GM18498 (cell line): ENCODE data around the gene BDH2.

Source experiments
- ATAC-seq: cut with Tn5 transposase; IDR thresholded peaks from one replicate; pipeline ENCODE4 v1.9.1; 2021; ENCODE audit warnings: mild to moderate bottlenecking, moderate library complexity; ENCODE audit not compliant: unreplicated experiment

The BDH2 gene

DNA sequence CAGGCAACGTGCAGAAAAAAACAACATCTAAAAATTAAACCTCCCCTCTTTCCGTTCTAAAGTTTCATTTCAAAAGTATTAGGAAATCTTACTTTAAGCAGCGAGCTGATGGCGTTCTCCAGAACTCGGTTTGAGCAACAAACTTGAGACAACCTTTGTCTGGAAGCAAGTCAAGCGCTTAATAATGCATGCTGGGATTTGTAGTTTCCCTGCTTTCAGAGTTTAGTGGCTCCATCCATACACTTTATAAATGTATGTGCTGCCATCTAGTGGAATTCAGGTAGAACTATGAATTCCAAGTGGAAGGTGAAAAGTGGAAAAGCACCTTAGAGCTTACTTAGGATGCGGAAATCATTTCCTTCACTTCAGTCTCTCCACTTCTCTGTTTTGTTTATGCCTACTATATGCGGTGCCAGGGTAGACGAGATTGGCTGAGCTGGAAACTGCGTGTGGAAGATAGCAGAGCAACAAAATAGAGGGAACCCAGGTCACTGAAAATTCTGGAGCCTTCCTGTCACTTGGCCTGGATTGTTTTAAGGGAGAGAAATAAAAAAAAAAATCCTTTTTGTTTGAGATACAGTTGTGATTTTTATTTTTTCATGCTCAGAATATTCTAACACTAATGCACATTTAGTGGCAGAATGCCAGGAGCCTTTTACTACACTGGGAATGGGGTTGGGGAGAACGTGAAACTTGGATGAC is at the start of gene BDH2:
Gene BDH2 (minus strand): TSS at position 144 of the 702 bp plus-strand sequence. CDS start 3,580 bp downstream, outside the sequence.
- peak; percentile 97 for ATAC-seq

DNA sequence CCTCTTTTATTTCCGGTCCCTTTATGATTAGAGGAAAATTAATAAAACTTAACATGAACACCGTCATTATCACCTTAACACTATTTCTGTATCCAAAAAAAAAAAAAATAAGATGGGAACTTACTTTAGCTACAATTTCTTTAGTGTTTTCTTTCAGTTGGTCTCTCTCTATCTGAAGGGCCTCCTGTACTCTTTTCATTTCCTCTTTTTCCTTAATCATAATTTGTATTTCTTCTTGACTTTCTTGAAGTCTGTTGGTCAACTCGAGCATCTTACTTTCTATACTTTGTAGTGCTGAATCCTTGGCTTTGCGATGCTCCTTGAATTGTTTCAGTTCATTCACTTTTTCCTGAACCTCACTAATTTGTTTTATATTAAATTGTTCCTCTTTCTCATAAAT is 45.3 kb upstream of the BDH2 start:
- ATAC-seq = no peak

- no peak for ATAC-seq
Measured at GRCh38 chr4:103137446-103137827, 37.8 kb upstream of the BDH2 start.

- ATAC-seq = no peak
Measured at GRCh38 chr4:103136671-103137445, 37.2 kb upstream of the BDH2 start.

DNA sequence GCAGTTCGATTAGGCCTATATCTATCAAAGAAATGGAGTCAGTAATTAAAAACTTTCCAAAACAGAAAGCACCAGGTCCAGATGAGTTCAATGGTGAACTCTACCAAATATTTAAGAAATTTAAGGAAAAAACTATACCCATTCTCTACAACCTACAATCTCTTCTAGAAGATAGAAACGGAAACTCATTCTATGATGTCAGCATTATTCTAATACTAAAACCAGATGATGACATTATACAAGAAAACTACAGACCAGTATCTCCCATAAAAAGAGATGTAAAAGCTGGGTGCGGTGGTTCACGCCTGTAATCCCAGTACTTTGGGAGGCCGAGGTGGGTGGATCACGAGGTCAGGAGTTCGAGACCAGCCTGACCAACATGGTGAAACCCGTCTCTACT is 29.5 kb upstream of the BDH2 start:
- ATAC-seq = no peak

DNA sequence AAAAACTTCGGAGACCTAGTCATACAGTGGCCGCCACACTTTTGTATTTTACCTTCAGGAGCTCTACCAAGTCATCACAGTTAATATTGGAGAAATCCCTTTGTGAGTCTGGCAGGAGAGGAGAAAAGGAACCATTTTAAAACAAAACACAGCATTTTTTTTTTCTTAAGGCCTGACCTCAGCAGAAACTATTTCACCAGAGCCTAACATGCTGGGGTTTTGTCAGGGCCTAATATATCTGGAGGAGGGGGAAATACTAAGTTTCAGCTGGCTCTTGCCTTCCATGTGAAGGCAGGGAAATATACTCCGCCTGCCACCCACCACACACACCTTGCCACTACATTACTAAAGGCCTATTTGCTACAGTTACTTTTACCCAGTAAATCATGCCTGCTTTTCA is 26.5 kb upstream of the BDH2 start:
- no peak for ATAC-seq

DNA sequence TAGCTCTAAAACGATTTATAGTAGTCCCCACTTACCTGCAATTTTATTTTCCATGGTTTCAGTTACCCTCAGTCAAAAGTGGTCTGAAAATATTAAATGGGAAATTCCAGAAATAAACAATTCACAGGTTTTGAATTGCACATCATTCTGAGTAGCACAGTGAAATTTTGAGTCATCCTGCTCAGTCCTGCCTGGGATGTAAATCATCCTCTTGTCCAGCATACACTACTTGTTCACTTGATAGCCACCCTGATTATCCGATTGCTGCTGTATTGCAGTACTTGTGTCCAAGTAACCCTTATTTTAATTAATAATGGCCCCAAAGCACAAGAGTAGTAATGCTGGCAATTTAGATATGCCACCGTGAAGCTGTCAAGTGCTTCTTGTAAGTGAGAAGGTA is 23.5 kb upstream of the BDH2 start:
- ATAC-seq = no peak

GRCh38 chr4:103118166-103118565 is 18.5 kb upstream of the BDH2 start:
- ATAC-seq = no peak

DNA sequence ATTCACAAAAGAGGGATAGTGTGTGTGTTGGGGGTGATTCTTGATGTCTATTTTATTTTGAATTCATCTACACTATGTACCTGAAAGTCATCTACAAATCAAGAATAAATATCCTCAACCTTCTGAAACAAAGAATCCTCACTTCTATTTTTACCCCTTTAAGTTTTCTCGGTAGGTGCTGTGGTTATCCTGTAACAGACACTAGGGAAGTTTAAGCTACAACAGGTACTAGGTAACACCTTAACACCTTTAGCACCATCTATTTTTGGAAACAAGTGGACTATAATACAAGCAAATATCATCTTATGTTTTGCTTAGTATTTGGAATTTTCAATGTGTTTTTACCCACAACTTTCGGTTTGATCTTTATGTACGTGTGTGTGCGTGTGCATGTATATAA is 12.0 kb upstream of the BDH2 start:
- ATAC-seq = peak; percentile 72

DNA sequence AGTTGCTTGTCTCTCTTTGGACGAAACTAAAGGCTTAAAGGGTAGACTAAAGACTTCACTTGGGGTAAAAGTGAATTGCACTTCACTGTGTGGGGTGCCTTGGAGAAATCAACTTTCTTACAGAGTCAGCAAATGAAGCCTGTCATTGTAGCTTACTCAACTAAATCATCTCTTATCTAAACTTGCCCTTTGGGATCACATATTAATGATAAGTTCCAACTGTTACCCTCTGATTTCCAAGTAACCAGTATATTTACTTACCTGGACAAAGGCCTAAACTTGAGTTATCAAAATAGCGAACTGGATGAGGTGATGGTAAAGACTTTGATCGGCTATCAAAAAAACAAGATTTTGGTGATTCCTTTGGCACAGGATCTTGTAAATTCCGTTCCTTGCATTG is 8.9 kb upstream of the BDH2 start:
- no peak for ATAC-seq

- ATAC-seq = no peak
Measured at GRCh38 chr4:103105558-103106356, 6.1 kb upstream of the BDH2 start.

DNA sequence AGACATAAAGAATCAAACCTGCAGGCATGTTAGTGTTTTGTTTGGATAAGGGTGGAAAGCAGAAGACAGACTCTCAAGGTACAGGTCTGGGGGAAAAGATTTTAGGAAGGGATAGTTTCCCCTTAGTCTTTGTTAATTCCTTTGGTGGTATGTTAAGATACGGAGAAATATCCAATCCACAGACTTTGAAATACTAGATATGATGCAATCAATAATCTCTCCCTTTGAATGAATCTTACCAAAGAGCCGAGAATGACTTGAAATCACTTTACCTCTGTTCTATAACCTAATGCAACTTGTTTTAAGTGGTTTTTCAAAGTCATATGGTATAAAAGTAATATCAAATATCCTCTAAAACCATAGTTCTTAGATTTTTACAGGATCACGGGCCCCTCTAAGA is 5.3 kb upstream of the BDH2 start:
- no peak for ATAC-seq

DNA sequence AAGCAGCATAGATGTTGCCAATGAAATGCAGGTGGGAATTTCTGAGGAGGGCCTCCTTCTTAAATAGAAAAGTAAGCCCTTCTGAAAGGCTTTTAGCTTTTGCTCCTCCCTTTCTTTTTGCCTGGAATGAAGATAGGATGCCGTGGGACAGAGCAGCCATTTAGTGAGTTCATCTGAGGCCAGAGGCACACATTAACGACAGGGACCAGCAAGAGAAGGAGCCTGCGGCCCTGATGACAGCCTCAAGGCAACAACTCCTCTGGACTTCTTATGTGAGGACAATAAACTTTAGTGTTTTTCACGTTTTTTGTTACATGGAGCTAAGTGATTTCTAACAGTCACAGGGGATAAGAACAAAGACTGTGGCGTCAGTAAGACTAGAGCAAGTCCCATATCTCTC is 1.1 kb upstream of the BDH2 start:
- ATAC-seq = no peak

DNA sequence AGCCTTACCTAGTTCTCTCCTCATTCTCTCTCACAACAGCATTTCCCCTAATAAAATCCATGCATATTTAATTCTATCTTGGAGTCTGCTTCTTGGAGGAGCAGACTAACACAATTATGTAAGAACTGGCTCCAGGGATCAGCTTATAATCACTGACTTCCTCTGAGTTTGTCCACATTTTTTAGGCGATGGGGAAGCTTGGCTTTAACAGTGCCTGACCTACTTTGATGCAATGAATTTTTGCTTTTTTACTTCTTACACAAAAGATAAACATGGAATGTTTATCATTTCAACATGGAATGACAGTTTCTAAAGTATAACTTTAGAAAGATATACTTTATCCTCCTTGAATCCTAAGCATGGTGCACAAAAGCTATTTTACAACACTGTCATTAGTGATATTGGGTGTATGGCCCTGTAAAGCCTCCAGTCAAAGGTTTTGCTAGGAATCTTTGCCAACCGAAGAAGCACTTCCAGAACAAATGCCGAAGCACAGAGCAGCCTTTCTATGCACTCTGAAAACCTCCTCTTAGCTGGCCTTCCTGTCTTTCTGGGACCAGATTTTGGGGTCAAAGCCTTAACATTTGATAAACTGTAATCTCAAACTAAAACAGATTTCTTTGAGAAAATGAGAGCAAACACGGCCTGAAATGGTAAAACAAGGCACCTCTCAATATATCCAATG is 736 bp downstream of the BDH2 start:
- ATAC-seq = no peak

- no peak for ATAC-seq
Measured at GRCh38 chr4:103098341-103098740, 1.3 kb downstream of the BDH2 start.

DNA sequence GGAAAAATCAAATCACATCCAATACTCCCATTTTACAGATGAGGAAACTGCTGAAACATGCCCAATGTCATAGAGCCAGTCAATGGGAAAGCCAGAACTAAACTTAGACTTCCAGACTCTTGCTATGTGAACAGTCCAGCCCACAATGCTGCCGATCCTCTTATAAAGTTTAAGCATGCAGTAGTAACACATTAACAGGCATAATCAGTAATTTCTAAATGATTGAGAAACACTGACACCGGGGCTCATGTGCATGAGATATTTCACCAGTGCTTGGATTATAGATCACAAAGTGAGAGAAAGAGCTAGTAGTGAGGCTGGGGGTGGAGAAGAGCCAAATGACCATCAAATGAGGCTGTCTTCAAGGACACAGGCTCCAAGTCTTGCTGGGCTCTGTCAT is 2.5 kb downstream of the BDH2 start:
- ATAC-seq = no peak

DNA sequence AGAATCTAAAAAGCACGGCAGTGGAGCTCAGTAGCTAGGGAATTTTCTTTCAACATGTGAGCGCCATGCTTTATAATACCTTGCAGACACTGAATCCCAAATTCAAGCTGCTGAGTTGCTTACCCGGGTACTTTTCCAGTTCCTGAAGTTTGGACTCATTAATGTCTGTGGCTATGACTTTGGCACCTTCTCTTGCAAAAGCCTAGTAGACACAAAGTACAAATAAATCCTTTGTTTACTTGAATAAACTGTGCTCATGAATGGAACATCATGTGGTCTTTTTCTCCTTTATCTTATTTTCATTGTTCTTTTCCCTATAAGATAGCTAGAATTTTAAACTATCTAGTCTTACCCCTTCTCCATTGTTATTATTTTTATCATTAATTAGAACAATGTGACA is 4.6 kb downstream of the BDH2 start:
- no peak for ATAC-seq

DNA sequence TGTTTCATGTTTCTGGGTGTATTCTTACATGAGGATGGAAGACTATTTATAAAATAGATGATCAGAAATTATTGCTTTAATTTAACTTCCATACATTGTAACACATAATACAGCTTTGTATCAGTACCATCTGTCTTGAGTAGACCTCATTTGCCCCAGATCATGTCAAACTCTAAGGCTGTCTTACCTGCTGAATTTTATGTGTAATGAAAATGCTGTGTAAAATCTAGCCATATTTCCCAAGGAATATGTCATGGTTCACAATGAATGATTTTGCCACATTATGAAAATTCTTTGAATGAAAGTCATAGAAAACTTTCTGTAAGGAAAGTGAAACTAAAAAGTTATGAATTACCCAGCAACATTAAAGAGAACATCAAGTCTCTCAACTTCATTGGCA is 7.4 kb downstream of the BDH2 start:
- peak; percentile 27 for ATAC-seq

DNA sequence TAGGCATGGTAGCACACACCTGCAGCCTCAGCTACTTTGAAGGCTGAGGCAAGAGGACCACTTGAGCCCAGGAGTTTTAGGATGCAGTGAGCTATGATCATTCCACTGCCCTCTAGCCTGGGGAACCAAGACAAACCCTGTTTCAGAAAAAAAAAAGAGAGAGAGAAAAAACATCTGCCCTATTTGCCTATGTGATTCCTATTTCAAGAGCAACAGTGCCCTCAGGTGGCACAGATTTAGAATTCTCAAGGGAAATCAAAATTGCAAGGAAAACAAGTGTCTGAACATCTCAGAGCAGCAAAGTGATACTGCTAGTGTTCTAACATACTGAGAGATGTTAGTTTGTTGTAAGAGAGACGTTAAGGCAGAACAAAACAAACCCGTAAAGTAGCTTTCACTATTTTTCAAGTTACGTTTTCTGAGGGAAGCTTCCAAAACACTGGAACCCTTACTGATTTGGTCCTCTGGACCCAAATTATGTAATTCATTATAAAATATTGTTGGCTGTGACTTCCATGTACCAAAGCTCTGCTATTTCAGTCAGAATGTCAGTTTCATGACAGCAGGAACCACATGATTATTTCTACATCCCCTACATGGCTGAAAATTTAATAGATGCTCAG is 7.9 kb downstream of the BDH2 start:
- ATAC-seq = peak; percentile 77

GRCh38 chr4:103089481-103089880 is 10.2 kb downstream of the BDH2 start:
- no peak for ATAC-seq

DNA sequence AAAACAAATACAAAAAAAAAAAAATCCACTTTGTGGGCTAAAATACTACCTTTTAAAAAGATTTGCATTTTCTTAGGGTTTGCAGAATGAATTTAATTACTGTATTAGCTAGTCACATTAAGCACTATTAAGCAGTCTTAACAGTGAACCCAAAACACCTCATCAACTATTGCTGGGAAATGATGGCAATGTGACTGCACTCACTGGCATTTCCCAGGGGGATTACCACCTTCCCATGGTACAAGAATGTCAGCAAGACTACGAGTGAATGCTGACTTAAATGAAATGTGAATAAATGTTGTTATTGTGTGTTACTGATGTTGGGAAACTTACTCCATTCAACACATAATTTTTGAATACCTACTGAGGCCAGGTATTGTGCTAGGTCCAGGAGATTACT is 13.1 kb downstream of the BDH2 start:
- no peak for ATAC-seq
